Inflammatory macrophage treated with lipopolysaccharide for 4 hours (primary cell): ENCODE data around the gene VPS18.

ENCODE experiments used
- DNase-seq: peaks from one replicate; pipeline ENCODE4 v3.0.0-alpha.2; 2020

The VPS18 gene

DNA sequence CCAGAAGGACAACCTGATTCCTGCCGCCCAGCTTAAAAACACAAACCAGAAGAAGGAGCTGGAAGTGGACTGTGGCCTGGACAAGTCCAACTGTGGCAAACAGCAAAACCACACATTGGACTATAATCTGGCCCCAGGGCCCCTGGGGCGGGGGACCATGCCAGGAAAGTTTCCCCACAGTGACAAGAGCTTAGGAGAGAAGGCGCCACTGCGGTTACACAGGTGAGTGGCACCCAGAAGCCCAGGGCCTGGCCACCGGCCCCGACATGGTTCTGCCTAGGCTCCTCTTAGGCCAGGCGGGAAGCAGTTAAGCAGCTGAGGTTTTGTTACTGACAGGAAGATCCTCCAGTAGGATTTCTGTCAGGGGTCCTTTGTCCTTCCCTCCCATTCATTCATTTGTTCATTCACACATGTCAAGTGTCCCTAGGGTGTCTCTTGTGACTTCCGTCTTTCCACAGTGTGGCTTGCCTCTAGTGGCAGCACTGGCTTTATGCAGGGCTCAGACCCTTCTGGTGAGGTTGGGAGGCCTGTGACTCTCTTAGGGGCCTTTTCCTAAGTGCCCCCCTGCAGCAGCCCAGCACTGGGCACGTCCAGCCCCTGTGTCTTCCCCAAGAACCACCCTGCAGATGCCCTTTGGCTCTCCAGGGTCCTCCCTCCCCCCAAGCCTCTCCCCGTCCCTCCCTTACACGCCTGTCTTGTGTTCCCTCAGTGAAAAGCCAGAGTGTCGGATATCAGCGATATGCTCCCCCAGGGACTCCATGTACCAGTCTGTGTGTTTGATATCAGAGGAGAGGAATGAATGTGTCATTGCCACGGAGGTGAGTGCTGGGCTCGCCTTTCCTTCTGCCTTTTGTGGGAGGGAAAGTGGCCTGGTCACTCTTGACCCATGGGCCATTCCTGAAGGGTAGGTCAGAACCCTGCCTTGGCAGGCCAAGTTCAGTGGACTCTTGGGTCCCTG is 42.7 kb downstream of the VPS18 start:
- no peak for DNase-seq

DNA sequence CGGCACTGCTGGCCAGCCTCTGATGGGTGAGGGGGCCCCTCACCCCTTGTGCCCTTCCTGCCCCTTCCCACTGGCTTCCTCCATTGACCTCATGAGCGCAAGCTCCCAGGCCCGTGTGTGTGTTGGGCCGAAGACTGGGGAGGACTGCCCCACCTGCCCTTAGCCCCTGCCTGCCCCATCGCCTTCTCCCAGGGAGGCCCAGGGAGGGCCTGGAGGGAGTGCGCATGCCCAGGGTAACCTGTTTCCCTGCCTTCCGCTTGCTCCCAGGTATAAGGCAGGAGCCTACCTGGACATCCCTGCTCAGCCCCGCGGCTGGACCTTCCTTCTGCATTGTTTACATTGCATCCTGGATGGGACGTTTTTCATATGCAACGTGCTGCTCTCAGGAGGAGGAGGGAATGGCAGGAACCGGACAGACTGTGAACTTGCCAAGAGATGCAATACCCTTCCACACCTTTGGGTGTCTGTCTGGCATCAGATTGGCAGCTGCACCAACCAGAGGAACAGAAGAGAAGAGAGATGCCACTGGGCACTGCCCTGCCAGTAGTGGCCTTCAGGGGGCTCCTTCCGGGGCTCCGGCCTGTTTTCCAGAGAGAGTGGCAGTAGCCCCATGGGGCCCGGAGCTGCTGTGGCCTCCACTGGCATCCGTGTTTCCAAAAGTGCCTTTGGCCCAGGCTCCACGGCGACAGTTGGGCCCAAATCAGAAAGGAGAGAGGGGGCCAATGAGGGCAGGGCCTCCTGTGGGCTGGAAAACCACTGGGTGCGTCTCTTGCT is 43.7 kb downstream of the VPS18 start:
- no peak for DNase-seq

DNA sequence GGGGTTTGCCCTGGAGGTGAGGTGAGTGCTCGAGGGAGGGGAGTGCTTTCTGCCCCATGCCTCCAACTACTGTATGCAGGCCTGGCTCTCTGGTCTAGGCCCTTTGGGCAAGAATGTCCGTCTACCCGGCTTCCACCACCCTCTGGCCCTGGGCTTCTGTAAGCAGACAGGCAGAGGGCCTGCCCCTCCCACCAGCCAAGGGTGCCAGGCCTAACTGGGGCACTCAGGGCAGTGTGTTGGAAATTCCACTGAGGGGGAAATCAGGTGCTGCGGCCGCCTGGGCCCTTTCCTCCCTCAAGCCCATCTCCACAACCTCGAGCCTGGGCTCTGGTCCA is 44.3 kb downstream of the VPS18 start:
- DNase-seq: no peak

DNA sequence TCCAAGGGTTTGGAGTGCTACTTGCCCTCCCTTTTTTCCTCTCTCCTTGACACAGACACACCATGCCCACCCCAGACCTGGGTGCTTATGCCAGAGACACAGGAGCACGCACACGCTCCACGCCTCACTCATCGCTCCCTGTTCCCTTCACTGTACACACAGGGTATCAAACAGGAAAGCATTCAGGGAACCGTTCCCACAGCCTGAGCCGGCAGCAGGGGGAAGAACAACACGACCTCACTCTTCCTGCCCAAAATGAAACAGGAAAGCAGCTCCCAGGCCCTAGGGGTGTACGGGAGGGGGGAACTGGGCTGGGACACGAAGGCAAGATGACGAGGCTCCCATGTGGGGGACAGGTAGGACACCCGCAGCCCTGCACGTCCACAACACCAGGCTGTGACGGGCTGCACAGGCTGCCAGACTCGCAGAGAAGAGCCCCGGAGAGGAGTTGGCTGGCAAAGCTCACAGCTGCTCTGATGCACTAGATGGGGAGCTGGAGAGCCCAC is 46.1 kb downstream of the VPS18 start:
- peak; percentile 23 for DNase-seq

DNA sequence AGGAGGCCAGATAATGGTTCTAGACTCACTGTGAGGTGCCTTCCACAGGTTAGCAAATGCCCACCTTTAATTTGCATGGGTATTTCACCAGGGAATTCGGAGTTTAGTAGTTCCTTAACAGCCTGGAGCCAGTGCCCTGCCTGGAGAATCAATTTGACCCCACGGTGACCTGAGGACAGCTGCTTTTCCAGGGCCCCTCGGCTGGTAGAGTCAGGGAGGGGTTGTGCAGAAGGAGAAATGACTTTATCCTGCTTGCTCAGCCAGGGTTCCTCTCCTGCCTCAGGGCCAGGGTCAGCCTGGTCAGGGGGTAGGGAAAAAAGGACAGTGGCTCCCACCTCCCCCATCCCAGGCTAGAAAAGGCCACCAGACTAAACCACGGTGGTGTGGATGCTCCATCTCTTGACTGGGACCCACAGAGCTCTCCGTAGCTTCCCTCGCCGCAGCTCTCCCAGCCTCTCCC is 46.8 kb downstream of the VPS18 start:
- no peak for DNase-seq

DNA sequence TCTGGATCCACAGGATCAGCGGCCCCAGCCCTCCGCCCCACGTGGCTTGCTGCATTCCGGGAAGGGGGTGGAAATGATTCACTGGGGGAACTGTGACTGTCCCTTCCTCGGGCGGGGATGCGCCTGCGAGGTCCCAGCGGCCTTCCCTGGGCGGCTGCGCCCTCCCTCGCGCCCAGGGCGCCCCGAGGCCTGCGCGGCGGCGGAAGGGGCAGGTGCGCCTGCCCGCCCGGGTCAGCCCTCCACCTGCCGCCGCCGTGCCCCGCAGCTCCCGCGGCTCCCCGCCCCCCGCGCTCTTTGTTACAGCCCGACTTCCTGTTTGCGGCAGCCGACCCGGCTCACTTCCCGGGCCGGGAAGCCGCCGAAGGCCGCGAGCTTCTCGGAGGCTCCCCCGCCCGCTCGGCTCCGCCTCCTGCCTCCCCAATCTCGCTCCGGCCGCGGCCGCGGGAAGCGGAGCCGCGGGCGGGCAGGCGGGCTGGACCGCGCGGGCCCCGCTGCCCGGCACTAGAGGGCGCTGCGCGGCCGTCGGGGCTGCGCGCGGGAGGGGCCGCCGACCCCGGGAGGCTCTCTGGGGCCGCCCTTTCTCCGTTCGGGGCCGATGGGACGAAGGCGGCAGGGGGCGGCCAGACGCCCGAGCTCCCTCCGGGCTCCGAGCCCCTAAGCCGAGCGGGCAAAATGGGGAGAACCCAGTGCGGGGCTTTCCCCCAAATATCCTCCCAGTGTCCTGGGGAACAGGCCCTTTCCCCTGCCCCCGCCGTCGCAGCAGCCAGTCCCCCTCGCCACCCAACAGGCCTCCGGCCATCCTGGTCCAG is 47.5 kb downstream of the VPS18 start:
- DNase-seq: peak; percentile 77

DNA sequence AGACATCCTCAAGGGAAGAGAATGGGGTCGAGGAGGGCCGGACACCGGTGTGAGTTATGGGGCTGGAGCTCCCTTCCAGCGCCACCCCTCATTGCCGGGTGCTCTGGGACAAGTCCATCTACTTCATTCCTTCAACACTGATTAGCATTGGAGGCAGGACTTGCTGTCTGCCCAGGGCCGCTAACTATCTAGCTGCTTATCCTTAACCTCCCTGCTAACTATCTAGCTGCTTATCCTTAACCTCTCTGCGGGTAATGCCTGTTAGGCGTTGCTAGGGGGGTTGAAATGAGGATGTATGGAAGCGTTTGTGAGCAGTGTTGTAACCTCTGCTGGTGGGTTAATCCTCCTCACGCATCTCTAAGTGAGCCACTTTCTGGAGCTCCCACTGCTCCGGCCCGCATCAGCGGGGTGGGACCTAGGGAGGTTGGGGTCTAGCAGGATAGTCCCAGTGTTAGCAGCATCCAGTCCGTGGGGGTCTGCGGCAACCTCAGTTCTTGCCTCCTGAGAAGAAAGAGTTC is 48.1 kb downstream of the VPS18 start:
- peak; percentile 32 for DNase-seq

DNA sequence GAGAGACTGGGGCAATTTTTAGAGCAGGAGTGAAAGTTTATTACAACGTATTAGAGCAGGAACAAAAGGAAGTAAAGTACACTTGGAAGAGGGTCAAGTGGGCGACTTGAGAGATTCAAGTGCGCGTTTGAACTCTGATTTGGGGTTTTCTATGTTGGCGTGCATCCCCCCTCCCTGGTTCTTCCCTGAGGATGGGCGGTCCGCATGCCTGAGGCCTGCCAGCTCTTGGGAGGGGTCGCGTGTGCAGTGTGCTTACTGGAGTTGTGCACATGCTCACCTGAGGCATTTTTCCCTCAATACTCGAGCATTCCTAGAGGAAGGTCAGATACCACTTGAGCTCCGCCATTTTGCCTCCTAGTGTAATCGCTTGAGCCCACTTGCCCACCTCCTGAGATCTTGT is 48.6 kb downstream of the VPS18 start:
- no peak for DNase-seq

DNA sequence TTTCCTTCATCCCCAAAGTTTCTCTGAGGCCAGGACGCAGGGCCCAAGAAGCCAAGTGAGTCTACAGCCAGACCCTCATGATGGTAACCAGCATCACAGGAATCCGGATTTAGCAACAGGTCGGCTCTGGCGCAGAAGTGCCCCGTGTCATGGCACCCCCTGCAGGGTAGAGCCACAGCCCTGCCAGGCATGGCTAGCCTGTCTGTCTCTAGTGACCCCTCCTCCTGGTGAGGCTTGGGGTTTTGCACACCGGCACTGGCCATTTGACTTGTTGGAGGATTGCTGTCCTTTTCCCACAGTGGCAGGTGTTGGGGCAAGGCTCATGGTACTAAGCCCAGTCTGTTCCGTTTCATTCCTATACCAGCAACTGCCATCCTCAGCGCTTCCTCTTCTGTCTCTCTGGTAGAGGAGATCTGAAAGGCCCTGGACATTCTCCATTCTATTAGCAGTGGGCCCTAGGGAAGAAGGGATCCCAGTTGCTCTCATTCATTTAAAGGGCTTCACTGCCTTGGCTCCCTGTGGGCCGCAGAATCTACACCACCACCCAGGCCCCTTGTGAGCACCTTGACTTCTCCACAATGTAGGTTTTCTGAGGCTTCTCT is 49.6 kb downstream of the VPS18 start:
- DNase-seq: no peak

DNA sequence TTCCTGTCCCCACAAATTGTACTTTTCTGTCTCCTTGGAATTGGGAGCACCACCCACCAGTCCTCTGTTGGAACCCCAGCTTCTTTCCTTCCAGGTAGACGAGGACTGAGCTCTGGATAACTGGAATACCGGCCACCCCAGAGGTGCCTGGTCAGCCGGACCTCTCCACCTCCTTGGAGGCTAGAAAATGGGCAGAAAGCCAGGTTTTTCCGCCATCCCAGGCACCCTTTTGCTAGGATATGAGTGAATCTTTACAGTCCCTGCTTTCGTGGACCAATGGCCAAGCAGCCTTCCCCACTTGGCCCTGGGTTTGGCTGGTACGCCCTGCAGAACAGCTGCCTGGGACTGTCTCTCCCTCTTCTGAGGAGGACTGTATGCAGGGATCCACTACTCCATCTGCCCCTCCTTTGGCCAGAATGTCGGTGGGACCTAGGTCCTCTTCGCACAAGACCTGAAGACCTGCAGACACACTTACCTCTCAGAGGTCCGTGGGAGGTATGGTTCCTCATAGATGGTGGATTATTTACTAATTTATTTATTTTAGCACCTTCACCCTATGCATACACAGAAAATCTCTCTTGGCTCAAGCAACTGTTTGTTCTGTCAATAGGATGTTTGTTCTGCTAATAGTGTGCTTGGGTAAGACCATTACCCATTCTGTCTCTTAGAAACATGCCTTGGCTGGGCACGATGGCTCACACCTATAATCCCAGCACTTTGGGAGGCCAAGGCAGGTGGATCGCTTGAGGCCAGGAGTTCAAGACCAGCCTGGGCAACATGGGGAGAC is 50.5 kb downstream of the VPS18 start:
- no peak for DNase-seq

DNA sequence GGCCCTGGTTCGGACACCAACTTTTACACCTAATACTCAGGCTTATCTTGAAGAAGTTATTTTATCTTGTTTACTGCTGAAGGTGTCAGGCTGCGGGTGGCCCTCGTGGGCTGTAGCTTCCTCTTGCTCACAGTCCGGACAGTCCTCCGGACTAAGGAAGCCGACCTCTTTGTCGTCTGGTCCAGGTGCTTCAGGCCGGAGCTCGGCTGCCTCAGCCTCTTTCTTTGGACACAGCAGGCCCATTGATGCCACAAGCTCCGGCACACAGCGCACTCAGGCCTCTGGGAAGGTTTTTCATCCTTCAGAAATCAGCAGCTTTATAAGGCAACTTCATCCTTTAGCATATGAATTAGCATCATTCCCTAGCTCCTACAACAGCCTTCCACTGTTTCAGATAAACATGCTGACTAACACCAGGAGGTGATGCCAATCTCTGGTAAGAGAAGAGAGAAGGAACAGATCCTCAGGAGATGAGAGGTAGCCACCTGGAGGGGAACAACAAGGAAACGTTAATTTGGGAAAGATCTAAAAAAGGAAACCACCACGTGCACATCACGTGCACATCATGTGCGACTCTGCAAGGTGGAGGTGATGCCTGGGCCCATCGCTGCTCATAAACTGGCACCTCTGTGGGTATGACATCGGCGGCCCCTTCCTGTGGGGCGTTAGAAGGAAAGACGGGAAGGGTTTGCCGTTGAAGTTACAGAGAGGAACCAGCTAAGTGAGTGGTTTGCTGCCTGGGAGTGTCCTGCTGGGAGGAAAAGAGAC is 54.6 kb downstream of the VPS18 start:
- DNase-seq: no peak

DNA sequence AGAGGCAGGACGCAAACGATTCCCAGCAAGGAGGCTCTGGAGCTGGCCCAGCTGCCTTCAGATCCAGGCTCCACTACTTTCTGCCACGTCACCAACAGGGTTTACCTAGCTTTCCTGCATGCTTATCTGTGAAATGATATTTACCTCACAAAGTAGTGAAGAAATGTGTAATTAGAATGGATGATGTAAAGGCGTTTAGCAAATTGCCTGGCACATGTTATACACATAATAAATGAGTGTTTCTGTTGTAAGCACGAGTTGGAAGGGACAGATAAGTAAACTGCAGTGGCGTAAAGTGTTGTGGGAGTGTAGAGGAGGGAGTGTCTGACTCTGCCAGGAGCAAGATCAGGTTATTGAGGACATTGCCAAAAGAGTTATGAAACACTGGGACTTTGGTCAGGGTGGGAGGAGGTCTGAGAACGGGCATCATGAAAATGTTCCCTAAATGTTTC is 55.5 kb downstream of the VPS18 start:
- DNase-seq: no peak

DNA sequence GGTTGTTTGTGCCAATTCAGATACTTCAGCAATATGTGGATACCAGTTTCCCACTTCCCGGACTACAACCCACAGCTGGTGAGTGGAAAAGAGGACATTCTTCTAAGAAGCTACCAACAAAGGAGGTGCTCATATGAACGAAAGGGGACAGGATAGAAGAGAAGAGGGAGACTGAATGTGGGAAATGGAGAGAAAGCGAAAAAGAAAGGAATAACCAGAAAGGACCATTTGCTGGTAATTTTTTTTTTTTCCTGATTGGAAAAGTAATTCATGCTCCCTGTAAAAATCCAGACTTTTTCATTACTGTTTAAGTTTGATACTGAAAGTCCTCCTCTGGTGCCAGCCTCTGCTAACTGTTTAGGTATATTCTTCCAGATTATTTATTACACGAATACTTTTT is 57.5 kb downstream of the VPS18 start:
- no peak for DNase-seq

DNA sequence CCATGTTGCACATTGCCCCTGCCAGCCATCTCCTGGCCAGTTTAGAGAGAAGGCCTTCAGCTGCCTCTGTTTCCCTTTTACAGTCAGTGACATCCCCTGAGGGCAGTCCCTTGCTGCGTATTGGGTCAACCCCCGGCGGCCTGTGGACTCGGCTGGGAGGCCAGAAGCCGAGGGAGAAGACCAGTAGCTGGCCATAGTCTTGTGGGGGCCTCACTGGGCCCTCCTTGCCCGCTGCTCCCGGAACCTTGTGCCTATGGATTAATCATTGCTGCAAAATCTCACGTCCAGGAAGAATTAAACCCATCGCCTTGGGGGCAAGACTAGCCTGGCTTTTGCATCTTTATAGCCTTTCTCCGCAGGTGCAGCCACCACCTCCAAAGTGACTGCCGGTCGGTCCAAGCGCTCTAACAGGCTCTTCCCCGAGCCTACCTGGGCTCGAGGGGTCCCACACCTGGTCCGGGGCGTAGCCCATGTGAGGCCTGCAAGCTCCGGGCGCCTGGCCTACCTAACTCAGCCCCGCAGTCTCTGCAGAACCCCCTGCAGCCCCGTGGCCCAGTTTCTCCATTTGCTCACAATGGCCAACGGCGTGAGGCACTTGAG is 58.2 kb downstream of the VPS18 start:
- DNase-seq: no peak

DNA sequence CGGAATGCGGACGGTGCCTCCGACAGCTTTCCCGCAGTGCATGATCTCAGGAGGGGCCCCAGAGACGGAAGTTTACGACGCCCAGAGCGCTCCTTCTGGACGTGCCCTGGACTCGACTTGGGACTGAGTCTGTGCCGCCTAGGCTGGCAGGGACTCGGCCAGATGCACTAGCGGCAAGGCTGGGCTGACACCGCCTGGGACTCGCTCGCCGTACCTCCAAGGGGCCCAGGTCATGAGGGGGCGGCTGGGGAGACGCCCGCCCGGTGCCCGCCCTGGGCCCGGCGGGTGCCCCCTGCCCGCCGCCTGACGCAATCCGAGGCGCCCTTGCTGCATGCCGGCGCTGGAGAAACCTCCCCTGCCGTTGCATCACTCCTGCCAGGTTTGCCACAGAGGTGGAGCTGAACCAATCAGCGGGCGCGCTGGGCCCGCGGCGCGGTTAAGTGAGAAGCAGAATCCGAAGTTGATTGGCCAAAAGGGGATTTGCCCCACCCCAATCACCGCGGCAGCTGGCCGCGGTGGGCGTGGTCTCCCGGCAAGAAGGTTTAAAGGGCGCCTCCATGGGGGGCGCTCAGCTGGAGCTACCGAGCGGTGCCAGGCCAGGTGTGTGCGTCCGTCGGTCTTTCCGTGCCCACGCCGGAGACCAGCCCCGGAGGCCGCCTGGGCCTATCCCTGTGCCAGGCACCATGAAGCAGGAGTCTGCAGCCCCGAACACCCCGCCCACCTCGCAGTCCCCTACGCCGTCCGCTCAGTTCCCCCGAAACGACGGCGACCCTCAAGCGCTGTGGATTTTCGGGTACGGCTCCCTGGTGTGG is 58.9 kb downstream of the VPS18 start, which contains the start of gene CHAC1:
Gene CHAC1, plus strand, starts transcription at position 571 of the 812 bp plus-strand sequence. Its CDS starts 113 bp downstream, at position 684.
- peak; percentile 91 for DNase-seq
